Heart right ventricle (tissue), 16 donors: Measurements from ENCODE around the gene UNC80. TPM values are rescaled to one million over a fixed set of nuclear protein-coding genes. Genes with fewer than 3 reads are reported as not detected.

Experiments
- ATAC-seq, 8 donors: fragments of 200-7000 bp; cut with Tn5 transposase; one replicate each; pipeline ENCODE4 v1.9.1; 2020; ENCODE audit warnings: mild to moderate bottlenecking in 8 of 8, moderate library complexity in 8 of 8, moderate number of reproducible peaks in 1 of 8
- DNase-seq, 2 donors: peaks; one replicate each; pipeline ENCODE4 v3.0.0-alpha.2; 2020
- H3K27ac ChIP-seq, 10 donors: fragments of 200-600 bp; sonication (generic) in 2 of 10; one replicate each; pipeline versions ENCODE4 v1.5.0 to v1.8.0; 2020 to 2022; ENCODE audit warnings: mild to moderate bottlenecking in 3 of 10
- H3K27me3 ChIP-seq, 7 donors: fragments of 200-600 bp; one replicate each; pipeline ENCODE4 v1.8.0; 2021 to 2022; ENCODE audit warnings: mild to moderate bottlenecking in 2 of 7
- H3K36me3 ChIP-seq, 9 donors: fragments of 200-600 bp; sonication (generic) in 1 of 9; one replicate each; pipeline versions ENCODE4 v1.5.0 to v1.8.0; 2020 to 2022; ENCODE audit warnings: mild to moderate bottlenecking in 2 of 9
- H3K4me1 ChIP-seq, 9 donors: fragments of 200-600 bp; sonication (generic) in 1 of 9; one replicate each; pipeline versions ENCODE4 v1.5.0 to v1.8.0; 2020 to 2022; ENCODE audit warnings: mild to moderate bottlenecking in 4 of 9
- H3K4me3 ChIP-seq, 10 donors: fragments of 200-600 bp; sonication (generic) in 2 of 10; one replicate each; pipeline versions ENCODE4 v1.5.0 to v1.8.0; 2020 to 2022; ENCODE audit warnings: mild to moderate bottlenecking in 7 of 10, moderate library complexity in 2 of 10
- H3K9me3 ChIP-seq, 11 donors: fragments of 200-600 bp in 10 of 11; sonication (generic) in 2 of 11; one replicate each; pipeline versions ENCODE4 v1.5.0 to v1.8.0; 2013 to 2022; ENCODE audit warnings: mild to moderate bottlenecking in 2 of 11, control low read depth in 1 of 11, moderate library complexity in 1 of 11
- CTCF ChIP-seq, 9 donors: fragments of 200-600 bp; sonication (generic) in 2 of 9; IDR thresholded peaks; one replicate each; pipeline versions ENCODE4 v1.5.0 to v1.8.0; 2021 to 2022; ENCODE audit warnings: antibody characterized with exemption in 9 of 9, mild to moderate bottlenecking in 5 of 9, moderate library complexity in 1 of 9
- WGBS, 2 donors: extraction: QIAGEN DNeasy Blood & Tissue Kit; methylation state at CpG; one replicate each; pipeline ENCODE4 v1.1.7; 2013; ENCODE audit warnings: inconsistent platforms in 1 of 2; 5-methylcytosine and 5-hydroxymethylcytosine counted together
- intact Hi-C, 10 donors: fragments of 100-400 bp; cut with DNase I; formaldehyde crosslinking; loops; one replicate each; pipeline versions ENCODE4 v1.11.1 to v1.14.2; 2022
- polyA plus RNA-seq, 2 donors: library from polyadenylated mRNA; stranded (reverse); fragments of 200-250 nt; gene quantifications; one replicate each; pipeline ENCODE4 v1.2.3, GENCODE V29; 2013
- total RNA-seq, 10 donors: library from RNA; stranded (reverse); fragmentation: NEBNext Ultra II Directional in 3 of 10; extraction: Animal tissue kit (Norgen Biotek cat#: 25700) in 3 of 10; gene quantifications; one replicate each; pipeline versions ENCODE4 v1.2.1 to v1.2.4, GENCODE V29; 2021 to 2023
- donor health status: Arrhythmogenic right ventricular cardiomyopathy.
- donor health status: ischemic (EF 13 %, LVEDD 7.1; RV severe dilation, severe dysfunction).
- donor health status: healthy with polysubstance abuse.
- donor health status: DM: no; HTN: yes; CAD: no.
- donor health status: DM: no; HTN: no; CAD: no.
- donor health status: ischemic (EF 25% LVEDD 6.9; RV normal size, moderate dysfunction).
- donor health status: ischemic (EF 25% LVEDD 5.7; RV mildly dilated, moderate dysfunction).
- donor health status: healthy.
- donor health status: DM: yes; HTN: yes; CAD: no.
- donor health status: Ischemic cardiomyopathy.
- donor health status: ischemic (EF 35%, LVEDD 5.7; RV mildly dilated, moderate dysfunction).
- donor health status: nonischemic (EF 11% LVEDD 7.7; RV severe dilation, severe dysfunction).
- donor health status: DM: yes; HTN: yes; CAD: no.
- donor health status: PGD.
- donor health status: ischemic (EF 29% LVEDD 5.4; RV normal size, mild dysfunction).
- donor health status: nonischemic (EF 23%, LVEDD 6.1; RV moderate dilation, normal function).

The UNC80 gene
- total and polyA plus RNA-seq, 12 donors = under 0.01 to 1.3 (median 0.32) TPM; not detected in 4

DNA sequence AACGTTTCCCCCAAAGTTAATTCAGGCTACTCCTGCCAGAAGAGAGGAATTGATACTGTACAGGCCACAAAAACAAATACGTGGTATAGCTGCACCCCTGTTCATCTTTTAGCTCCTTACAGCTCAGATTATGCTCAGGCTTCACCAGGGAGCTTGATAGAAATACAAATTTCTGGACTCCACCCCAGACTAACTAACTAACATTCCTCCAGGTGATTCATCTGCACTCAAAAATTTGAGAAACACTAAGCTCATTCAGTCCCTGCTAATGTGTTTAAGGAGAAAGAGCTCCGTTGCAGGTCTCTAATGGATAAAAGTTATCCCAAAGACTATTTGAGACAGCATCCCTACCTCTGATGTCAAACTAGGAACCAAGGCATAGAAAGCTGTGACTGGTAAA, 36.8 kb upstream of the UNC80 start:
- ATAC-seq (no peak), DNase-seq (no peak)
- intact Hi-C loops = no loop called here
- no peak overlapping the region for H3K4me3 ChIP-seq
- H3K27me3 ChIP-seq = no peaks in the 10 kb centered on the region
- WGBS, 2 donors = 79 to 85% methylated on average over 3 of the region's 3 CpGs
- no peaks in the 10 kb centered on the region for H3K4me1 ChIP-seq
- peaks cover 0 to 9% (median 0%) of the 10 kb centered on the region in 9 donors for H3K36me3 ChIP-seq
- no peaks in the 10 kb centered on the region for H3K9me3 ChIP-seq
- no peak for TF ChIP-seq CTCF (IDR thresholded peaks at IDR 0.05)
- H3K27ac ChIP-seq = no peak overlapping the region

- no peak overlapping the region for H3K27ac ChIP-seq
- H3K9me3 ChIP-seq = peaks cover 0 to 15% (median 0%) of the 10 kb centered on the region in 11 donors
- no peak for ATAC-seq
- H3K36me3 ChIP-seq = no peaks in the 10 kb centered on the region
- intact Hi-C loops = no loop called here
- H3K4me3 ChIP-seq = no peak overlapping the region
- WGBS, 2 donors = 58 to 62% methylated on average over 1 of the region's 1 CpG
- H3K27me3 ChIP-seq = no peaks in the 10 kb centered on the region
- DNase-seq = no peak
- H3K4me1 ChIP-seq = no peaks in the 10 kb centered on the region
- TF ChIP-seq CTCF (IDR thresholded peaks at IDR 0.05) = no peak
These were observed 29.7 kb upstream of the UNC80 start for GRCh38 chr2:209741953-209742352.

DNA sequence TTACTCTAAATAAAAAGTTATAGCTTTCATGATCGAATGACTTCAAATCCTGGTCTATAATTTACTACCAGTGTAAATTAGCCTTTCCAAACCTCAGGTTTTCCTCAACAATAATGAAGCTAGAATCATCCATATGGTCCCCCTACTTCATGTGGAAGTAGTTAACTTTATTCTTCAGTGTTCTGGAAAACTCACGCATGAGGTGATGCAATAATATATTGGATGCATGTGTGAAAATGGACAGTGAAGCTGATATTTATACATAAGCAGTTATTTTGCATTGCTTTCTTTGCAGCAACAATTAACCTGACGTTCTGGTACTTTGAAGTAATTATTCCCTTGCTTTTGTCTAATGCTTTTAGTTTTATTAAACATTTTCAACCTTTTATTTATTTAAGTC, 18.6 kb upstream of the UNC80 start:
- H3K9me3 ChIP-seq = no peaks in the 10 kb centered on the region
- DNase-seq = no peak
- ATAC-seq = no peak
- TF ChIP-seq CTCF (IDR thresholded peaks at IDR 0.05) = no peak
- H3K4me3 ChIP-seq = no peak overlapping the region
- no peaks in the 10 kb centered on the region for H3K36me3 ChIP-seq
- peaks cover 0 to 16% (median 0%) of the 10 kb centered on the region in 7 donors for H3K27me3 ChIP-seq
- WGBS, 2 donors = 36 to 44% methylated on average over 3 of the region's 3 CpGs
- no peaks in the 10 kb centered on the region for H3K4me1 ChIP-seq
- H3K27ac ChIP-seq = no peak overlapping the region
- intact Hi-C loops = no loop called here

DNA sequence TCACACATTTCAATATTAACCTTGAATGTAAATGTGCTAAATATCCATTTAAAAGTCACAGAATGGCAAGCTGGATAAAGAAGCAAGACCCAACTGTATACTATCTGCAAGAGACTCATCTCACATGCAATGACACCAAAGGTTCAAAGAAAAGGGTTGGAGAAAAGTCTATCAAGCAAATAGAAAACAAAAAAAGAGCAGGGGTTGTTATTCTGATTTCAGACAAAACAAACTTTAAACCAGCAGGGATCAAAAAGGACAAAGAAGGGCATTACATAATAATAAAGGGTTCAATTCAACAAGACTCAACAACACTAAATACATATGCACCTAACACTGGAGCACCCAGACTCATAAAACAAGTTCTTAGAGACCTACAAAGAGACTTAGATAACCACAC, 14.5 kb upstream of the UNC80 start:
- H3K27me3 ChIP-seq = peaks cover 0 to 16% (median 0%) of the 10 kb centered on the region in 7 donors
- H3K27ac ChIP-seq = no peak overlapping the region
- DNase-seq (no peak), ATAC-seq (no peak)
- TF ChIP-seq CTCF (IDR thresholded peaks at IDR 0.05) = no peak
- peaks cover 0 to 17% (median 0%) of the 10 kb centered on the region in 11 donors for H3K9me3 ChIP-seq
- intact Hi-C loops = no loop called here
- no peak overlapping the region for H3K4me3 ChIP-seq
- no peaks in the 10 kb centered on the region for H3K4me1 ChIP-seq
- no peaks in the 10 kb centered on the region for H3K36me3 ChIP-seq
